Brain microvascular endothelial cell (primary cell): ENCODE measurements around the gene FNBP1.

Source experiments
- DNase-seq: peaks from one replicate; pipeline ENCODE4 v3.0.0-alpha.2; 2020
- H3K27ac ChIP-seq: fragments of 250-450 bp; sonication (Bioruptor Pico); 2 replicates; pipeline ENCODE4 v1.5.1; 2020; ENCODE audit warnings: mild to moderate bottlenecking, moderate library complexity
- H3K27me3 ChIP-seq: fragments of 250-450 bp; sonication (Bioruptor Pico); replicated peaks from 2 replicates; pipeline ENCODE4 v1.5.1; 2020; ENCODE audit warnings: mild to moderate bottlenecking
- H3K36me3 ChIP-seq: fragments of 250-450 bp; sonication (Bioruptor Pico); replicated peaks from 2 replicates; pipeline ENCODE4 v1.5.1; 2020; ENCODE audit warnings: mild to moderate bottlenecking
- H3K4me3 ChIP-seq: 2 replicates; pipeline ENCODE4 v1.5.1; 2011; ENCODE audit warnings: low read depth, mild to moderate bottlenecking, control low read depth, low read length, moderate library complexity
- in situ Hi-C: cut with HindIII; loops from 2 replicates; pipeline ENCODE4 v1.10.0; 2017; ENCODE audit warnings: low sequenced_read_pairs, low pct_ligation_motif_present
- TF ChIP-seq, protein P1 (sequence below): IDR thresholded peaks from 2 replicates; pipeline ENCODE4 v1.5.1; 2011; ENCODE audit warnings: low read depth, mild to moderate bottlenecking, moderate library complexity, low read length, control low read depth, inconsistent platforms; ENCODE audit errors: missing control alignments

The FNBP1 gene

DNA sequence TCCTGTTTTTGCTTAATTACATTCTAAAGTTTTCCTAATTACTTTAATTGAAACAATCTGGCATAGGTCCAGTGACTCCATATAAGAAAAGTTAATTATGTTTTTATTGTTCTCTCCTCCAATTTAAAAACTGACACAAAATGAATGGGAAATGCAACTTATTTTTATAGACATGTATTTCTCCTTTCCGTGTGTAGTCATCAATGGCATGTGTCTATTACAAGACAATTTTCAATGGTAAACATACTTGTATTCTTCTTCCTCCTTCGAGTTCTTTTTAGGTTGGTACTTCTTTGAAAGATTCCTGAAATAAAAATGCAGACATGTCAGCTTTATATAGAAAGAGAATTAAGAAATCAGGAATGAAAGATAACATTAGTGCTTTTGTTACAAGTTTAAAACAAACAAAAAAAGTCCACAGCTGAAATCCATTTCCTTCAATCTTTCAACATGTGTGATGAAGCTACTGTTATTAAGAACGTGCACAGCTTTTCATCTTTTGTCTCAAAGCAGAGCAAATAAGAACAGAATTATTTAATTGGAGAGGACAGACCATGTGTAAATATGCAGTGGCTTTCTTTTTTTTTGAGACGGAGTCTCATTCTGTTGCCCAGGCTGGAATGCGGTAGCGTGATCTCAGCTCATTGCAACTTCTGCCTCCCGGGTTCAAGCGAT is 63.8 kb downstream of the FNBP1 start:
- no peak for DNase-seq
- Histone ChIP-seq H3K27ac (no peak overlapping the region), H3K27me3 (no peaks in the 10 kb centered on the region), H3K36me3 (peaks cover 2% of the 10 kb centered on the region), H3K4me3 (no peak overlapping the region)
- TF ChIP-seq, protein P1, sequence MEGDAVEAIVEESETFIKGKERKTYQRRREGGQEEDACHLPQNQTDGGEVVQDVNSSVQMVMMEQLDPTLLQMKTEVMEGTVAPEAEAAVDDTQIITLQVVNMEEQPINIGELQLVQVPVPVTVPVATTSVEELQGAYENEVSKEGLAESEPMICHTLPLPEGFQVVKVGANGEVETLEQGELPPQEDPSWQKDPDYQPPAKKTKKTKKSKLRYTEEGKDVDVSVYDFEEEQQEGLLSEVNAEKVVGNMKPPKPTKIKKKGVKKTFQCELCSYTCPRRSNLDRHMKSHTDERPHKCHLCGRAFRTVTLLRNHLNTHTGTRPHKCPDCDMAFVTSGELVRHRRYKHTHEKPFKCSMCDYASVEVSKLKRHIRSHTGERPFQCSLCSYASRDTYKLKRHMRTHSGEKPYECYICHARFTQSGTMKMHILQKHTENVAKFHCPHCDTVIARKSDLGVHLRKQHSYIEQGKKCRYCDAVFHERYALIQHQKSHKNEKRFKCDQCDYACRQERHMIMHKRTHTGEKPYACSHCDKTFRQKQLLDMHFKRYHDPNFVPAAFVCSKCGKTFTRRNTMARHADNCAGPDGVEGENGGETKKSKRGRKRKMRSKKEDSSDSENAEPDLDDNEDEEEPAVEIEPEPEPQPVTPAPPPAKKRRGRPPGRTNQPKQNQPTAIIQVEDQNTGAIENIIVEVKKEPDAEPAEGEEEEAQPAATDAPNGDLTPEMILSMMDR, result no peak
- in situ Hi-C loops, result no loop called here

DNA sequence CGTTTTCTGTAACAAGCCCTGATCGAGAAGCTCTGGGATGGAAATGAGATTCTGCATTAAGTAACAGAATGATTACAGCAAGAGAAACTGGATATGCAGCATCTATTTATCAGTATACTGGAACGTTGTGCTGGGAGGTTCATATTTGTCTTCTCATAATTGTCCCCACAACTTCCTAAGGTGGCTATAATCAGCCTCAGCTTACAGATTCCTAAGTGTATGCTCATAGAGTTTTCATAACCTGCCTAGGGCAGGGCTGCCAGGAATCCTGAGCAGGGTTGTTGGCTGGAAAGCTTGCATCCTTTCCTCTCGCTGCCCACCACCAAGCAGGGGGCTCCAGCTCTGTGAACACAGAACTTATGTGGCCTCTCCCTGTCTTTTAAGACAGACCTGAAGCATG is 70.2 kb downstream of the FNBP1 start:
- Histone ChIP-seq H3K36me3 (peaks cover 2% of the 10 kb centered on the region), H3K27ac (no peak overlapping the region), H3K4me3 (no peak overlapping the region), H3K27me3 (no peaks in the 10 kb centered on the region)
- TF ChIP-seq, protein P1, result no peak
- in situ Hi-C loops, result no loop called here
- DNase-seq, result no peak

DNA sequence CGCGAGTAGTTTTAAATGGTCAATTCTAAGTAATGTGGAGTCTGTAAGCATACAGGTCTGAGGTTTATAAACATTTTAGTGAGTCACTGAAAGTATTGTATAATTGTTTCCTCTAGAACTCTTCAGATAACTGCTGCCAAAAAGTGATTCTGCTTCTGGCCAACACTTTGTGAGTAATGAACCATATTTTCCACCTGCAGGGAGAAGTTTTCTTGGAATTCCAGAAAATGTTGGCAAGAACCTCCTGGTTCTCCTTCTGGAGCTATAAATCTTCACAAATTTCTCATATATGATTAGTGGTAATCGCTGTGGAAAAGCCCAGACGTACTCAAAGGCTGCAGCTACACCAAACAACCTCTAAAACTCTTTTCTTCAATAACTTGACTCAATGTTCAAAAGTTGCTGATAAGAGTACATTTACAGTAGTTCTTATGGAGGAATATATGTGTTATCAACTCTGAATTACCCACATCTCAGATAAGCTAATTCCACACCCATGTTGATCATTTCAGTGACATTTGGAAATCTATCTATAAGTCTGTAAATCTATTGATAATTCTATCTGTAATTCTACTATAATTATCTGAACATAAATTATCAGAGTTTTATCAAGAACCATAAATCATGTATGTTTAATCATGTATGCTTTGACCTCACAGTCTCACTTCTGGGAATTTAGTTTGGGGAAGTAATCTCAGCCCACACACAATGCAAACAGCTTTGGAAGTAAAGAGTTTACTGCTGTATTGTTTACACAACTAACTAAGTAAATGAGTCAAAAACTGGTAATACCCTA is 74.1 kb downstream of the FNBP1 start:
- DNase-seq, result peak; percentile 21
- Histone ChIP-seq H3K27ac (no peak overlapping the region), H3K4me3 (no peak overlapping the region), H3K36me3 (no peaks in the 10 kb centered on the region), H3K27me3 (no peaks in the 10 kb centered on the region)
- in situ Hi-C loops, result no loop called here
- TF ChIP-seq, protein P1, result no peak

- Histone ChIP-seq H3K36me3 (no peaks in the 10 kb centered on the region), H3K27ac (peak overlapping the region; percentile 86), H3K4me3 (no peak overlapping the region), H3K27me3 (no peaks in the 10 kb centered on the region)
- DNase-seq, result peak; percentile 42
- in situ Hi-C loops, result no loop called here
- TF ChIP-seq, protein P1, result no peak
Measured at GRCh38 chr9:129964901-129965734, 77.9 kb downstream of the FNBP1 start.

GRCh38 chr9:129962889-129963703 is 79.9 kb downstream of the FNBP1 start:
- H3K27ac ChIP-seq, result peak overlapping the region; percentile 86
- TF ChIP-seq, protein P1, result no peak
- in situ Hi-C loops, result no loop called here
- peak overlapping the region; percentile 55 for H3K4me3 ChIP-seq
- no peaks in the 10 kb centered on the region for H3K27me3 ChIP-seq
- H3K36me3 ChIP-seq, result no peaks in the 10 kb centered on the region
- DNase-seq, result peak; percentile 59
